Right ventricle myocardium superior (tissue), 1 donor: ENCODE measurements around the gene ZNF213. TPM values are rescaled to one million over a fixed set of nuclear protein-coding genes. Genes with fewer than 3 reads are reported as not detected.
A peak's percentile ranks its signal among the peaks of the same experiment; 100 is the strongest.
"Not testable (repeated sequence)": the region's sequence is repeated elsewhere in the genome, so short reads cannot be mapped to it uniquely, and the experiment has no call there.

Source experiments
- ATAC-seq: fragments of 200-7000 bp; cut with Tn5 transposase; one replicate; pipeline ENCODE4 v1.9.1; 2020; ENCODE audit warnings: mild to moderate bottlenecking; ENCODE audit not compliant: poor library complexity
- DNase-seq: peaks from one replicate; pipeline ENCODE4 v3.0.0-alpha.2; 2020
- intact Hi-C: fragments of 100-400 bp; cut with DNase I; formaldehyde crosslinking; loops from one replicate; pipeline ENCODE4 v1.11.2; 2022
- total RNA-seq: library from RNA; stranded (reverse); fragmentation: NEBNext Ultra II Directional; extraction: Animal tissue kit (Norgen Biotek cat#: 25700); gene quantifications from one replicate; pipeline ENCODE4 v1.2.1, GENCODE V29; 2021
- donor health status: DM: no; HTN: yes; CAD: no; lungs with severe emphysema.

The ZNF213 gene
- total RNA-seq, 1 donor from 2014 or later = 6.1 TPM

DNA sequence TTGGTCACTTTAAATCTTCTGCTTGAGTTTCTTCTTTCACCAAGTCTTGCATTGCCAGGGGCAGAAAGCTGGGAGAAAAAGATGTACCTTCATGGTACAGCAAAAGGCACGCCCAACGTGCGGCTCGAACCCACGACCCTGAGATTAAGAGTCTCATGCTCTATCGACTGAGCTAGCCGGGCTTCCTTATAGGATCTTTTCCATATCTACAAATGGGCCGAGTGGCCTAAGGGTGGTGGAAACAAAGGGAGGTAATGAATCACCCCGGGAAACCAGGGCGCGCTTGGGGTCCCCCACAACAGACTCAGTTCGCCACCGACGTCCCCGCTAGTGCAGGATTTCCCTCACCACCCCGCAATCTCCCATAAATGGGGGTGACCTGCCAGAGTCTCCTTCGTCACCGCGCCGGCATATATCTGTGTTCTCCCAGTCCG lies 45.6 kb downstream of the ZNF213 start:
- DNase-seq (no peak), ATAC-seq (no peak)
- intact Hi-C loops = no loop called here

DNA sequence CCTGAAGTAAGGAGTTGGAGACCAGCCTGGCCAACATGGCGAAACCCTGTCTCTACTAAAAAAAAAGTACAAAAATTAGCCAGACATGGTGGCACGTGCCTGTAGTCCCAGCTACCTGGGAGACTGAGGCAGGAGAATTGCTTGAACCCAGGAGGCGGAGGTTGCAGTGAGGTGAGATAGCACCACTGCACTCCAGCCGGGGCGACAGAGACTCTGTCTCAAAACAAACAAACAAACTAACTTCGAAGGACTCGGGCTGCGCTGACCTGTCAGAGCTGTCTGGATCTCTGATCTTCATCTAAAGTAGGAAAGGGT lies 47.4 kb downstream of the ZNF213 start:
- intact Hi-C loops, DNase-seq, ATAC-seq: not testable (repeated sequence)

DNA sequence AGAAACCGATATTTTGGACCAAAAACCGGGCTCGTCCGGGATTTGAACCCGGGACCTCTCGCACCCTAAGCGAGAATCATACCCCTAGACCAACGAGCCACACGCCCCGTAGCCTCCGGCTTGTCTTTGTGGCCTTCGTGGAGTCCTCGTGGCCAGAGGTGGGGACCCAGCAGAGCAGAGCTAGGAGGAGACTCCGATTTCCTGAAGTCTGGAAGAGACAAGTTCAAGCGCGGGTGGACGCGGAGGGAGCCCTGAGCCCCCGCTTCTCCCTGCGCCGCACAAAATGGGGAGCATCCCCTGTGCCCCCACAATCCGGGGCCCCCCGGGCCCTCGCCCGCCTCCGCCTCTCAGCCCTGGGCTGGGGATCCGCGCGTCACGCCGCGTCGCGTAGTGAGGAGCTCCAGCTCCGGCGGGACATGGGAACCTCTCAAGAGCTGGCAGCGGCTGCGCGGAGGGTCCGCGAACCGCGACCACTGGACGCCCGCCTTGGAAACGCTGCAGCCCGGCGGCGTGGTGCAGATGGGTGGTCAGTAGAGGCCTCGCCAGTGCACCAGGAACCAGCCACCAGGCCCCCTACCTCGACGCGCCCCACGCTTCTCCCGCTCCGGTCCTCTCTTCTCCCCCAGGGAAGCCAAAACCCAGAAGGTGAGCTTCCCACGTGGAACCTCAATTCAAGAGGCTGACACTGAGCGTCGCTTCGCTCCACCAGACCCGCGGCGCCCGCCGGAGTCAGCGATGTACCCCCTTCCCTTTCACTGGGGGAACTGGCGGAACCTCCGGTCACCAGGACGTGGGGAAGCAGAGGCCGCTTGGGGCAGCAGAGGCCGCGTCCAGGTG lies 48.0 kb downstream of the ZNF213 start:
- intact Hi-C loops = no loop called here
- DNase-seq (peak; percentile 53), ATAC-seq (peak; percentile 36)

DNA sequence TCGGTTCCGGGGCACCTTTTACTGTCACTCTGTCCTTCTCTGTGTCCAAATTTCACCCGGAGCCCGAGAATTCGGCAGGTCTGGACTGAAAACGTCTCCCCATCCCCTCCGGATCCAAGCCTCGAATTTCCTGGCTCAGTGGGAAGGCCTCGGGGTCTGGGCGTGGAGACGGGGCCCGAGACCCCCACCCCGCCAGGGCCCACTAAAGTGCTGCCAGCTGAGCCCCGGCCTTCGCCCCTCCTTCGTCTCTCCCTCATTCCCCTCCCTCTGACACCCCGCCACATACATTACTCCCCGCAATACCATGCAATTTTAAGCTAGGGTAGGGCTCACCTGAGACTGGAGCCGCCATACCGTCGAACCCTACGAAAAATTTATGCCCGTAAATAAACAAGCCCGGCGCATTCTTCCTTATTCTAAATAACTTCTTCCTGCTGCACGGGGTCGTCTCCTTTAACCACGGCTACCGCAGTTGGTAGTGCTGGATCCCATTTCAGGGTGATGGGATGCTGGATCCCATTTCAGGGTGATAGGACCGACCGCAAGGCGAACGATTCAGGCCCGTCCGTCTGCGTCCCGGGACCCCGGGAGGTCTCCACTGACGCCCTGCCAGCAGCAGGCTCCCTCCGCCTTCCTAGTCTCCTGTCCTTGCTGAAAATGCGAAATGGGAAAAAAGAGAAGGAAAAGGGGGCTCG lies 48.8 kb downstream of the ZNF213 start:
- ATAC-seq = no peak
- no peak for DNase-seq
- intact Hi-C loops = no loop called here

DNA sequence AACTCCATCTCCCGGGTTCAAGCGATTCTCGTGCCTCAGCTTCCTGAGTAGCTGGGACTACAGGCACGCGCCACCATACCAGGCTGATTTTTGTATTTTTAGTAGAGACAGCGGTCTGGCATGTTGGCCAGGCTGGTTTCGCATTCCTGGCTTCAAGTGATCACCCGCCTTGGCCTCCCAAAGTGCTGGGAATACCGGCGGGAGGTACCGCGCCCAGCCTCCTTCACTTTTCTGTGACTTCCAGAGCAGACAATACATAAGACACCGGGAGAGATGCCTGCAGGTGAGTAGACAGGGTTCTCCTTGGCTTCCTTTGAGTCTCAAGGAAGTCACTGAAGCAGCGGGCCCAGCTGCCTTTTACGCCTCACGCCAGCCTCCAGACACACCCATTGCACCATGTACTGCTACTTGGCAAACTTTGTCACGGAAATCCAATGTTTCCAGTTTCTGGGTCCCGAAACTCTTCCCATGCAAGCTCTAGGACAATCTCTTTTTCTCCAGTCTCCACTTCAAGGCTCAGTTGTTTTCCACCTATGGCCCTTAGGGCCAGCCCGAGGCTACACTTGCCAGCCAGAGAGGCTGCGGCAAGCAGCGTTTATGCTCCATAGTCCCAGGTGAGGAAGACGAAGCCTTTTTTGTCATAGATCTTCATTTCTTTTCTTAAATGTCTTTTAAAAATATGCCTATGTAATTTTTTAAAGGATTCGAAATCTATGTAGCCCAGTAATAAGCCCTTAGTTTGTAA lies 52.3 kb downstream of the ZNF213 start:
- ATAC-seq = no peak
- intact Hi-C loops = no loop called here
- DNase-seq = no peak

DNA sequence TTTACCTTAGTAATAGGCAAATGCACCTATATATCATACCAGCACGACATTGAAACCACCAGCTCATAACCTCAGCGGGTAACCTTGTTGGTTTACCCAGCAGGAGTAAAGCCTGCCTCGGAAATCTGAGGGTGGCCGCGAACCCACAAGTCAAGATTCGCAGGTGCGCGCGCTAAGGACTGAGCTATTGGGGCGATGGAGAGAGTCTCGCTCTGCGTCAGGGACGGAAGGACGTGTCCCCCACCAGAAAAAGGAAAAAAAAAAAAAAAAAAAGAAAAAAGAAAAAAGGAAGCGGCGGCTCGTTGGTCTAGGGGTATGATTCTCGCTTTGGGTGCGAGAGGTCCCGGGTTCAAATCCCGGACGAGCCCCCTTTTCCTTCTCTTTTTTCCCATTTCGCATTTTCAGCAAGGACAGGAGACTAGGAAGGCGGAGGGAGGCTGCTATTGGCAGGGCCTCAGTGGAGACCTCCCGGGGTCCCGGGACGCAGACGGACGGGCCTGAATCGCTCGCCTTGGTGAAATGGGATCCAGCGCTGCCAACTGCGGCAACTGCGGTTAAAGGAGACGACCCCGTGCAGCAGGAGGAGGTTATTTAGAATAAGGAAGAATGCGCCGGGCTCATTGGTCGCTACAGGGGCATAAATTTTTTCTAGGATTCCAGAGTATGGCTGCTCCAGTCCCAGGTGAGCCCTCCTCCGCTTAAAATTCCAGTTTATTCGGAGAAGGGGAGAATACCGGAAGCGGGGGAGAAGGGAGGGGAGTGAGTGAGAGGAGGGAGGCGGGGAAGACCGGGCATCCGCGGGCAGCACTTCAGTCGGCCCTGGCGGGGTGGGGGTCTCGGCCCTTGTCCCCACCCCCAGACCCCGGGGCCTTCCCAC lies 53.2 kb downstream of the ZNF213 start, which contains the start of gene OR1F1:
Gene OR1F1 (plus strand): TSS at position 407 of the 877 bp plus-strand sequence.
- ATAC-seq = no peak
- no peak for DNase-seq
- intact Hi-C loops = no loop called here

DNA sequence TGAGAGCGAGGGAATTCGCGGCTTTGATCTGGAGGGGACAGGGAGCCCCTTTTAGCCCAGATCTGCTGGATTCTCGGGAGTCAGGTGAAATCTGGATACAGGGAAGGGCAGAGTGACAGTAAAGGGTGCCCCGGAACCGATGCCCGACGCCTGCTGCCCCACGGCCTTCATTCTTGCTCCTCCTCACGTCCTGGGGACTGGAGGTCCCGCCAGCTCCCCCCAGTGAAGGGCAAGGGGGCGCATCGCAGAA lies 53.8 kb downstream of the ZNF213 start:
- intact Hi-C loops = no loop called here
- DNase-seq (no peak), ATAC-seq (no peak)

DNA sequence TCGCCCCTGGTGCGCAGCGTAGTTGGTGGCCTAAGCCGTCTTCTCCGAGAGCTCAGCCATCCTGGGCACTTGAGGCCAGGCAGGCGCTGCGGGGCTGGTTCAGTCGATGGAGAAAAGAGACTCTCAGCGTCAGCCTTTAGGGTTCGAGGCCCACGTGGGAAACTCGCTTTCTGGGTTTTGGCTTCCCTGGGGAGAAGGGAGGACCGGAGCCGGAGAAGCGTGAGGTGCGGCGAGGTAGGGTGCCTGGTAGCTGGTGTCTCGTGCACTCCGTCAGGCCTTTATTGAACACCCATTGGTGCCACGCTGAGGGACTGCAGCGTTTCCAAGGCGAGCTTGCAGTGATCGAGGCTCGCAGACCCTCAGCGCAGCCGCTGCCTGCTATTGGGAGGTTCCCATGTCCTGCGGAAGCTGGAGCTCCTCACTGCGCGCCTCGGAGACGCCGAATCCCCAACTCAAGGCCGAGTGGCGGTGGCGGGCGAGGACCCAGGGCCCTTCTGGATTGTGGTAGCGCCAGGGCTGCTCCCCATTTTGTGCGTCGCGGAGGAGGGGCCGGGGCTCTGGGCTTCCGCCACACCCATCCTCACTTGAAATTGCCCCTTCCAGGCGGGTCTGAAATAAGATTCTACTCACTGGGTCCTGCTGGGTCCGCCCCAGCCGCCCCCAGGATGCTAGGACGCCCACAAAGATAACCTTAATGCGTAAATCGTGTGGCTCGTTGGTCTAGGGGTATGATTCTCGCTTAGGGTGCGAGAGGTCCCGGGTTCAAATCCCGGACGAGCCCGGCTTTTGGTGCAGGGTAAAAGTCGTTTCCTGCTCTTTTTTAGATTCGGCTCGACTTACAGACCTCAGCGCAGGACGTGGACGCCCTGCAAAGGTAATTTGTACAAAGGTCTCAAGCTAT lies 54.3 kb downstream of the ZNF213 start:
- ATAC-seq = no peak
- no peak for DNase-seq
- intact Hi-C loops = no loop called here

DNA sequence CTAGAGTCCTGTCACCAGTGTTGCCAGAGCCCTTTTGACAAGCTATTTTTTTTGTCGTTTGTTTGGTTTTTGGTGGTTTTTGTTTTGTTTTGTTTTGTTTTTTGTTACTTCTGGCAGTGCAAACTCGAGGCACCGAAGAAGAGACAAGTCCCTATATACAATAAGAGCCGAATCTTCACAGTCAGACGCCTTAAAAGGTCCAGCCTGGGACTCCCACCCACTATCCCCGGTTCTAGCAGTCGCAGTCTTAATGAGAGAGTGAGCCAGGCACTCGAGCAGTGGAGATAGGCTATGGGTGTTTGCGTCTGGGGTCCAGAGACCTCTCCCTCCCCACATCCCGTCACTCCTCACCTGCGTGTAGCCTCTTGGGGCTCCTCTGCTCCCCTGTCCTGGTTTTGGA lies 55.0 kb downstream of the ZNF213 start:
- DNase-seq = no peak
- no peak for ATAC-seq
- intact Hi-C loops = no loop called here

DNA sequence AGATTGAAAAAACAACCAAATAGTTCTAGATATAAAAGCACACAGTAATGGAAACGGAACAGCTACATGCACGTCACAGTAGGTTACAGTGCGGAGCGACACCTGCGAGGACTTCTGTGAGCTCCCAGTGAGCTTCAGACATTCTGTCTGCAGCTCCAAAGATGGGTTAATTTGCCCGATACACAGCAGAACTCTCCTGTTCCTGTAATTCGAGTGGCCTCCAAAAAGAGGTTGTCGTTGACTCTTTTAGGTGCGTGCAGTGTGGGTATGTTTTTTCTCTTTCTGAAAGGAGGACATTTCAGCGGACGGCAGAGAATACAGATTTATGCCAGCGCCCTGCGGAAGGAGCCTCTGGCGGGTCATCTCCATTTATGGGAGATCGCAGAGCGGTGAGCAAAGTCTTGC lies 56.1 kb downstream of the ZNF213 start:
- intact Hi-C loops = no loop called here
- ATAC-seq (no peak), DNase-seq (no peak)

Other genes starting within 250 kb of the ZNF213 start
- 36.8 TPM for gene FLYWCH1, start 223.1 kb upstream of the ZNF213 start, total RNA-seq
- gene KREMEN2, start 170.8 kb upstream of the ZNF213 start, total RNA-seq = not detected
- 7.7 TPM for gene PAQR4, start 165.7 kb upstream of the ZNF213 start, total RNA-seq
- 1.1 TPM for gene PKMYT1, start 154.6 kb upstream of the ZNF213 start, total RNA-seq
- gene CLDN9, start 122.1 kb upstream of the ZNF213 start, total RNA-seq = 0.73 TPM
- gene CLDN6, start 116.8 kb upstream of the ZNF213 start, total RNA-seq = not detected
- gene TNFRSF12A, start 114.7 kb upstream of the ZNF213 start, total RNA-seq = 29.4 TPM
- gene HCFC1R1, start 111.1 kb upstream of the ZNF213 start, total RNA-seq = 53.5 TPM
- 11.0 TPM for gene THOC6, start 111.0 kb upstream of the ZNF213 start, total RNA-seq
- gene BICDL2, start 98.1 kb upstream of the ZNF213 start, total RNA-seq = not detected
- 1.3 TPM for gene MMP25, start 88.5 kb upstream of the ZNF213 start, total RNA-seq
- gene IL32, start 69.4 kb upstream of the ZNF213 start, total RNA-seq = 42.6 TPM
- gene ZSCAN10, start 35.7 kb upstream of the ZNF213 start, total RNA-seq = not detected
- gene ZNF205, start 22.4 kb upstream of the ZNF213 start, total RNA-seq = 6.9 TPM
- not detected for gene OR1F1, start 53.2 kb downstream of the ZNF213 start, total RNA-seq
- 4.1 TPM for gene ZNF200, start 100.1 kb downstream of the ZNF213 start, total RNA-seq
- gene MEFV, start 121.6 kb downstream of the ZNF213 start, total RNA-seq = 0.78 TPM
- gene ZNF263, start 148.5 kb downstream of the ZNF213 start, total RNA-seq = 7.9 TPM
- 9.4 TPM for gene TIGD7, start 170.4 kb downstream of the ZNF213 start, total RNA-seq
- gene ZNF75A, start 170.5 kb downstream of the ZNF213 start, total RNA-seq = 16.8 TPM
- gene OR2C1, start 220.9 kb downstream of the ZNF213 start, total RNA-seq = not detected